CD4-positive, alpha-beta T cell treated with Interleukin-10 for 1 hour (primary cell): Measurements from ENCODE around the gene GID8.

Experiments
- DNase-seq: peaks from one replicate; pipeline ENCODE4 v3.0.0-alpha.2; 2020

GID8 gene

GRCh38 chr20:62905536-62906117 is 32.3 kb upstream of the GID8 start:
- DNase-seq: no peak

- no peak for DNase-seq
Measured at GRCh38 chr20:62906209-62906608, 31.7 kb upstream of the GID8 start.

- DNase-seq: no peak
Measured at GRCh38 chr20:62906647-62907375, 31.1 kb upstream of the GID8 start.

GRCh38 chr20:62907384-62908317 is 30.3 kb upstream of the GID8 start:
- peak; percentile 54 for DNase-seq

GRCh38 chr20:62908971-62909791 is 28.8 kb upstream of the GID8 start:
- no peak for DNase-seq

- DNase-seq: no peak
Measured at GRCh38 chr20:62910217-62910766, 27.7 kb upstream of the GID8 start.

- DNase-seq: no peak
Measured at GRCh38 chr20:62910777-62911497, 27.0 kb upstream of the GID8 start.

GRCh38 chr20:62911701-62912280 is 26.2 kb upstream of the GID8 start:
- DNase-seq: no peak

GRCh38 chr20:62913043-62913630 is 24.8 kb upstream of the GID8 start:
- no peak for DNase-seq

GRCh38 chr20:62914436-62914835 is 23.5 kb upstream of the GID8 start:
- DNase-seq: no peak

- DNase-seq: no peak
Measured at GRCh38 chr20:62914970-62915457, 22.9 kb upstream of the GID8 start.

- no peak for DNase-seq
Measured at GRCh38 chr20:62916703-62917476, 21.1 kb upstream of the GID8 start.

- DNase-seq: no peak
Measured at GRCh38 chr20:62917720-62918119, 20.2 kb upstream of the GID8 start.

- DNase-seq: no peak
Measured at GRCh38 chr20:62918147-62918546, 19.8 kb upstream of the GID8 start.

GRCh38 chr20:62918831-62919230 is 19.1 kb upstream of the GID8 start:
- DNase-seq: peak; percentile 61

GRCh38 chr20:62920039-62920645 is 17.8 kb upstream of the GID8 start:
- no peak for DNase-seq

GRCh38 chr20:62921119-62921687 is 16.7 kb upstream of the GID8 start:
- DNase-seq: peak; percentile 75

GRCh38 chr20:62922451-62922921 is 15.5 kb upstream of the GID8 start:
- peak; percentile 74 for DNase-seq
